Measurements from ENCODE around the gene TMEM131. TPM values are rescaled to one million over a fixed set of nuclear protein-coding genes. Genes with fewer than 3 reads are reported as not detected.

TMEM131 gene
- total and polyA plus RNA-seq, 2 of the 8 experiments (the other 6 are each of a cell fraction or from before 2014, with no cell fraction given), result 9.7 to 22.9 TPM

DNA sequence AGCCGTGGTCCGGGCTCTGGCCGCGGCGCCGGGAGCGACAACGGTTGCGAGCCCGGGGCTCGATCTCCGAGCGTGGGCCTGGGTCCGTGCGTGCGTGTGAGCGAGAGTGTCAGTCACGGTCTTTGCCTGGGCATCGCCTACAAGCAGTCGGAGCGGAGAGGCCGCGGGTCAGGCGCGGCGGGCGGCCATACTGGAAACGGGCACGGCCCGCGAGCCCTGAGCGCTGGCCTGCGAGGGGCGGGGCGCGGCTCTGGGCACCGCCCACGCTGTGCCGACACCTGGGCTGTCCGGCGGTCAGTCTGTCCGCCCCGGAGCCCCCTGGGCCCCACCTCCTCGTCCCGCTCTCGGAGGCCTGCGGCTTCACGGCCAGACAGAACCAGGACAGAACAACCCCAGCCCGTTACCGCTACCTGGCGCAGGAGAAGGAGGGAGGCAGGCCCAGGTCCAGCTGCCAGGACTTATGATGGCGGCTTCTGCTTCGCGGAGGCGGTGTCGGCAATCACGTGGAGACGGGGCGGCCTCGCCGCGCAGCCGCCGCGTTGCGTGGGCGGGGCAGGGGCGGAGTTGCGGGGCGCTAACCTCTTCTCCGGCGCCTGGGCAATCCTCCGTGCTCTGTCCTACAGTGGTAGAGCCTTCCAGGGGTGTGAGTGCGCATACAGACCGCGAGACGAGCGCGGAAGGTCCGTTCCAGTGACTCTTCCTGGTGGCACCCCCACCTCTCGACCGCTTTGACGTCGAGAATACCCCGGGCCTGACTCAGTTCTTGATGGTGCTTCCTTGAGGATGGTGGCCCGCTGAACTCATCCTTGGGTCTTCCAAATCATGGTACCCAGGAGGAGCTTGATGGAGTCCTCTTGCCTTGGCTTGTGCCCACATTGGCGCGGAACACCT lies at the start of gene TMEM131 (continued):
- TF ChIP-seq, protein P1, sequence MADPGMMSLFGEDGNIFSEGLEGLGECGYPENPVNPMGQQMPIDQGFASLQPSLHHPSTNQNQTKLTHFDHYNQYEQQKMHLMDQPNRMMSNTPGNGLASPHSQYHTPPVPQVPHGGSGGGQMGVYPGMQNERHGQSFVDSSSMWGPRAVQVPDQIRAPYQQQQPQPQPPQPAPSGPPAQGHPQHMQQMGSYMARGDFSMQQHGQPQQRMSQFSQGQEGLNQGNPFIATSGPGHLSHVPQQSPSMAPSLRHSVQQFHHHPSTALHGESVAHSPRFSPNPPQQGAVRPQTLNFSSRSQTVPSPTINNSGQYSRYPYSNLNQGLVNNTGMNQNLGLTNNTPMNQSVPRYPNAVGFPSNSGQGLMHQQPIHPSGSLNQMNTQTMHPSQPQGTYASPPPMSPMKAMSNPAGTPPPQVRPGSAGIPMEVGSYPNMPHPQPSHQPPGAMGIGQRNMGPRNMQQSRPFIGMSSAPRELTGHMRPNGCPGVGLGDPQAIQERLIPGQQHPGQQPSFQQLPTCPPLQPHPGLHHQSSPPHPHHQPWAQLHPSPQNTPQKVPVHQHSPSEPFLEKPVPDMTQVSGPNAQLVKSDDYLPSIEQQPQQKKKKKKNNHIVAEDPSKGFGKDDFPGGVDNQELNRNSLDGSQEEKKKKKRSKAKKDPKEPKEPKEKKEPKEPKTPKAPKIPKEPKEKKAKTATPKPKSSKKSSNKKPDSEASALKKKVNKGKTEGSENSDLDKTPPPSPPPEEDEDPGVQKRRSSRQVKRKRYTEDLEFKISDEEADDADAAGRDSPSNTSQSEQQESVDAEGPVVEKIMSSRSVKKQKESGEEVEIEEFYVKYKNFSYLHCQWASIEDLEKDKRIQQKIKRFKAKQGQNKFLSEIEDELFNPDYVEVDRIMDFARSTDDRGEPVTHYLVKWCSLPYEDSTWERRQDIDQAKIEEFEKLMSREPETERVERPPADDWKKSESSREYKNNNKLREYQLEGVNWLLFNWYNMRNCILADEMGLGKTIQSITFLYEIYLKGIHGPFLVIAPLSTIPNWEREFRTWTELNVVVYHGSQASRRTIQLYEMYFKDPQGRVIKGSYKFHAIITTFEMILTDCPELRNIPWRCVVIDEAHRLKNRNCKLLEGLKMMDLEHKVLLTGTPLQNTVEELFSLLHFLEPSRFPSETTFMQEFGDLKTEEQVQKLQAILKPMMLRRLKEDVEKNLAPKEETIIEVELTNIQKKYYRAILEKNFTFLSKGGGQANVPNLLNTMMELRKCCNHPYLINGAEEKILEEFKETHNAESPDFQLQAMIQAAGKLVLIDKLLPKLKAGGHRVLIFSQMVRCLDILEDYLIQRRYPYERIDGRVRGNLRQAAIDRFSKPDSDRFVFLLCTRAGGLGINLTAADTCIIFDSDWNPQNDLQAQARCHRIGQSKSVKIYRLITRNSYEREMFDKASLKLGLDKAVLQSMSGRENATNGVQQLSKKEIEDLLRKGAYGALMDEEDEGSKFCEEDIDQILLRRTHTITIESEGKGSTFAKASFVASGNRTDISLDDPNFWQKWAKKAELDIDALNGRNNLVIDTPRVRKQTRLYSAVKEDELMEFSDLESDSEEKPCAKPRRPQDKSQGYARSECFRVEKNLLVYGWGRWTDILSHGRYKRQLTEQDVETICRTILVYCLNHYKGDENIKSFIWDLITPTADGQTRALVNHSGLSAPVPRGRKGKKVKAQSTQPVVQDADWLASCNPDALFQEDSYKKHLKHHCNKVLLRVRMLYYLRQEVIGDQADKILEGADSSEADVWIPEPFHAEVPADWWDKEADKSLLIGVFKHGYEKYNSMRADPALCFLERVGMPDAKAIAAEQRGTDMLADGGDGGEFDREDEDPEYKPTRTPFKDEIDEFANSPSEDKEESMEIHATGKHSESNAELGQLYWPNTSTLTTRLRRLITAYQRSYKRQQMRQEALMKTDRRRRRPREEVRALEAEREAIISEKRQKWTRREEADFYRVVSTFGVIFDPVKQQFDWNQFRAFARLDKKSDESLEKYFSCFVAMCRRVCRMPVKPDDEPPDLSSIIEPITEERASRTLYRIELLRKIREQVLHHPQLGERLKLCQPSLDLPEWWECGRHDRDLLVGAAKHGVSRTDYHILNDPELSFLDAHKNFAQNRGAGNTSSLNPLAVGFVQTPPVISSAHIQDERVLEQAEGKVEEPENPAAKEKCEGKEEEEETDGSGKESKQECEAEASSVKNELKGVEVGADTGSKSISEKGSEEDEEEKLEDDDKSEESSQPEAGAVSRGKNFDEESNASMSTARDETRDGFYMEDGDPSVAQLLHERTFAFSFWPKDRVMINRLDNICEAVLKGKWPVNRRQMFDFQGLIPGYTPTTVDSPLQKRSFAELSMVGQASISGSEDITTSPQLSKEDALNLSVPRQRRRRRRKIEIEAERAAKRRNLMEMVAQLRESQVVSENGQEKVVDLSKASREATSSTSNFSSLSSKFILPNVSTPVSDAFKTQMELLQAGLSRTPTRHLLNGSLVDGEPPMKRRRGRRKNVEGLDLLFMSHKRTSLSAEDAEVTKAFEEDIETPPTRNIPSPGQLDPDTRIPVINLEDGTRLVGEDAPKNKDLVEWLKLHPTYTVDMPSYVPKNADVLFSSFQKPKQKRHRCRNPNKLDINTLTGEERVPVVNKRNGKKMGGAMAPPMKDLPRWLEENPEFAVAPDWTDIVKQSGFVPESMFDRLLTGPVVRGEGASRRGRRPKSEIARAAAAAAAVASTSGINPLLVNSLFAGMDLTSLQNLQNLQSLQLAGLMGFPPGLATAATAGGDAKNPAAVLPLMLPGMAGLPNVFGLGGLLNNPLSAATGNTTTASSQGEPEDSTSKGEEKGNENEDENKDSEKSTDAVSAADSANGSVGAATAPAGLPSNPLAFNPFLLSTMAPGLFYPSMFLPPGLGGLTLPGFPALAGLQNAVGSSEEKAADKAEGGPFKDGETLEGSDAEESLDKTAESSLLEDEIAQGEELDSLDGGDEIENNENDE (IDR thresholded peaks at IDR 0.05; ENCODE audit: insufficient replicate concordance, low read length), result no peak
- TF ChIP-seq, protein P2, sequence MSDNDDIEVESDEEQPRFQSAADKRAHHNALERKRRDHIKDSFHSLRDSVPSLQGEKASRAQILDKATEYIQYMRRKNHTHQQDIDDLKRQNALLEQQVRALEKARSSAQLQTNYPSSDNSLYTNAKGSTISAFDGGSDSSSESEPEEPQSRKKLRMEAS (IDR thresholded peaks at IDR 0.05), result peak; percentile 92
- TF ChIP-seq CTBP2 (IDR thresholded peaks at IDR 0.05; ENCODE audit: borderline replicate concordance, insufficient read depth, insufficient read length, low read length) (no peak), KDM4A (IDR thresholded peaks at IDR 0.05; ENCODE audit: low read depth, low read length, severe bottlenecking) (peak; percentile 86), RFX5 (IDR thresholded peaks at IDR 0.05; ENCODE audit: borderline replicate concordance, low read depth, low read length) (no peak), KDM5A (IDR thresholded peaks at IDR 0.05; ENCODE audit: low read length) (peak; percentile 81), TCF12 (IDR thresholded peaks at IDR 0.05; ENCODE audit: low read depth, low read length) (no peak), CREB1 (IDR thresholded peaks at IDR 0.05) (peak; percentile 88)
- TF ChIP-seq, protein P3, sequence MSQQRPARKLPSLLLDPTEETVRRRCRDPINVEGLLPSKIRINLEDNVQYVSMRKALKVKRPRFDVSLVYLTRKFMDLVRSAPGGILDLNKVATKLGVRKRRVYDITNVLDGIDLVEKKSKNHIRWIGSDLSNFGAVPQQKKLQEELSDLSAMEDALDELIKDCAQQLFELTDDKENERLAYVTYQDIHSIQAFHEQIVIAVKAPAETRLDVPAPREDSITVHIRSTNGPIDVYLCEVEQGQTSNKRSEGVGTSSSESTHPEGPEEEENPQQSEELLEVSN (IDR thresholded peaks at IDR 0.05), result peak; percentile 60

All from H1 (cell line).